ENCODE measurements around the gene DNAJB13.
A peak's percentile ranks its signal among the peaks of the same experiment; 100 is the strongest.

Gene DNAJB13

DNA sequence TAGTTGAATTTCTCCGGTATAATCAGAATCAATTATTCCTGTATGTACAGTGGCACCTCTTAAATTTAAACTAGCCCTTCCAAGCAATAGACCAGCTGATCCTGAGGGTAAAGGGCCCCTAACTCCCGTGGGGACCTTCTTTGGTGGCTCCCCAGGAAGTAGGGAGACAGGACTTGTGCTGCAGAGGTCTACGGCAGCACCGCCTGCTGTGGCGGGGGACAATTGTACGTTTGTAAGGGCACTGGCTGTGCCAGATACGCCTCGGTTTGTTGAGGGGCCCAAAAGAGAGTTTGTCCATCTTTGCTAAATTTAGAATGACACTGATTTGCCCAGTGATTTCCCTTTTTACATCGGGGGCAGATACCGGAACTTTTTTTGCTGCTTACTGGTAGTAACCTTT lies 5.9 kb upstream of the DNAJB13 start:
- H3K27ac ChIP-seq (replicated peaks): no peak overlapping the region
- TF ChIP-seq POLR2AphosphoS5 (IDR thresholded peaks at IDR 0.05; ENCODE audit: low read depth) (no peak), SPI1 (IDR thresholded peaks at IDR 0.05; ENCODE audit: borderline replicate concordance, low read depth) (no peak), REST (IDR thresholded peaks at IDR 0.05; ENCODE audit: insufficient replicate concordance, low read depth) (no peak), GABPA (IDR thresholded peaks at IDR 0.05; ENCODE audit: low read depth) (no peak), CTCF (IDR thresholded peaks at IDR 0.05; ENCODE audit: insufficient read depth, low read length) (no peak)
- DNase-seq (ENCODE audit: low read depth in 1 of 2, low spot score in 1 of 2): no peak

GRCh38 chr11:73945396-73945795 lies 5.4 kb upstream of the DNAJB13 start:
- no peak for TF ChIP-seq REST (IDR thresholded peaks at IDR 0.05; ENCODE audit: insufficient replicate concordance, low read depth)
- no peak for TF ChIP-seq CTCF (IDR thresholded peaks at IDR 0.05; ENCODE audit: insufficient read depth, low read length)
- no peak for TF ChIP-seq SPI1 (IDR thresholded peaks at IDR 0.05; ENCODE audit: borderline replicate concordance, low read depth)
- TF ChIP-seq POLR2AphosphoS5 (IDR thresholded peaks at IDR 0.05; ENCODE audit: low read depth): no peak
- H3K27me3 ChIP-seq (ENCODE audit: insufficient read depth, poor library complexity, severe bottlenecking): no peaks in the 10 kb centered on the region
- H3K4me3 ChIP-seq (replicated peaks; ENCODE audit: insufficient read depth, low read length): no peak overlapping the region
- DNase-seq (ENCODE audit: low read depth in 1 of 2, low spot score in 1 of 2): peak in 1 of 2 experiments; percentile 9
- no peak overlapping the region for H3K27ac ChIP-seq (replicated peaks)

More for the DNA sequence above, 5.9 kb upstream of the DNAJB13 start:
- Histone ChIP-seq H3K27me3 (ENCODE audit: insufficient read depth, poor library complexity, severe bottlenecking) (no peaks in the 10 kb centered on the region), H3K4me3 (replicated peaks; ENCODE audit: insufficient read depth, low read length) (no peak overlapping the region)

DNA sequence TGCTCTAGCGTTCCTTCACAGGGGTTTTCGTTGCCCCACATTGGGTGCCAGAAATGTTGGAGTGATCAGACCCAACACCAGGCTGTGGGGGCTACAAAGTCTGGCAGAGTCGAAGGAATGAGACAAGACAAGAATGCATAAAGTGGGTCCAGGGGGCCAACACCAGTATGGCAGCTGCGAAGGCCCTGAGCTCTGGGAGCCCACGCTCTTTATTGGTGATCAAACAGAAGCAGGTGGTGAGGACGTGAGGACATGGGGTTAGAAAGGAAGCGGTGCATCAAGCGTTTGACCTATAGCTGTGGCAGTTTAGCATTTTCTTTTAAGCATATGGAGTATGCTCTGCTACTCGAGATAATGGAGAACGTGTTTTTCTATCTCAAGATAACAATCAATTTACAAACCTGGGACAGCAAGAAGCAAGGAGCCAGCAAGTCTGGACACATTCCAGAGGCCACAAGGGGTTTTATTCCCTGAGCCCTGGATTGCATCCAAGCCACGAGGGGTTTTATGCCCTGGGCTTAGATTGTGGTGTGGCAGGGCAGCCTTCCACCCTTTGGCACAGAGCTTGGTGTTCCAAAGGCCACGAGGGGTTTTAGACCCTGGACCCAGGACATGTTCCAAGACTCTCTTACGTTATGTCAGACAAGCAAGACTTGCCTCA lies 3.9 kb upstream of the DNAJB13 start:
- DNase-seq (ENCODE audit: low read depth in 1 of 2, low spot score in 1 of 2): no peak
- Histone ChIP-seq H3K27ac (replicated peaks) (no peak overlapping the region), H3K27me3 (ENCODE audit: insufficient read depth, poor library complexity, severe bottlenecking) (no peaks in the 10 kb centered on the region), H3K4me3 (replicated peaks; ENCODE audit: insufficient read depth, low read length) (no peak overlapping the region)
- no peak for TF ChIP-seq POLR2AphosphoS5 (IDR thresholded peaks at IDR 0.05; ENCODE audit: low read depth)
- no peak for TF ChIP-seq GABPA (IDR thresholded peaks at IDR 0.05; ENCODE audit: low read depth)
- TF ChIP-seq REST (IDR thresholded peaks at IDR 0.05; ENCODE audit: insufficient replicate concordance, low read depth): no peak
- TF ChIP-seq CTCF (IDR thresholded peaks at IDR 0.05; ENCODE audit: insufficient read depth, low read length): no peak
- no peak for TF ChIP-seq SPI1 (IDR thresholded peaks at IDR 0.05; ENCODE audit: borderline replicate concordance, low read depth)

All from HL-60 (cell line).